Endothelial cell of umbilical vein (primary cell): ENCODE data around the gene PRDM11. TPM values are rescaled to one million over a fixed set of nuclear protein-coding genes. Genes with fewer than 3 reads are reported as not detected.

Source experiments
- BruUV-seq: library from RNA; stranded (reverse); fragments of 400-500 nt; replicated peaks from 2 replicates; lab custom pipeline; 2021; lab: Mats Ljungman, UMichigan
- CTCF ChIA-PET: fragments of 300-600, 350-600 bp; sonication (Branson Sonifier 250); formaldehyde crosslinking; loops from one replicate; lab custom pipeline; 2021; ENCODE audit warnings: antibody characterized with exemption, inconsistent platforms; lab: Charles Lee
- POLR2A ChIA-PET: fragments of 300-600, 350-600 bp; sonication (Branson Sonifier 250); formaldehyde crosslinking; loops from one replicate; lab custom pipeline; 2021; ENCODE audit warnings: antibody characterized with exemption, inconsistent platforms; lab: Charles Lee
- DNase-seq: peaks from one replicate; pipeline ENCODE4 v3.0.0-alpha.2; 2011; ENCODE audit warnings: low read depth, low spot score
- FAIRE-seq: peaks from 2 replicates; lab custom pipeline; 2011; peaks lifted over from hg19 to GRCh38; lab: Jason Lieb, UNC
- H2AFZ ChIP-seq: 2 replicates; pipeline ENCODE4 v1.6.0; 2012; ENCODE audit warnings: low read depth, low read length, control low read depth, inconsistent platforms
- H3K27ac ChIP-seq: 2 replicates; pipeline ENCODE4 v1.5.1; 2011; ENCODE audit warnings: low read depth, mild to moderate bottlenecking, control low read depth, low read length, moderate library complexity; ENCODE audit not compliant: insufficient read depth
- H3K27me3 ChIP-seq, 2 experiments: 2 replicates each; pipeline versions ENCODE4 v1.6.0 to v1.6.1; 2011; ENCODE audit warnings: low read length in 2 of 2, mixed read lengths in 1 of 2; ENCODE audit not compliant: control insufficient read depth in 2 of 2, insufficient read depth in 2 of 2
- H3K36me3 ChIP-seq, 2 experiments: 2 replicates in 1 of 2; 3 replicates in 1 of 2; pipeline ENCODE4 v1.5.1; 2011; ENCODE audit warnings: low read length in 2 of 2, mild to moderate bottlenecking in 1 of 2, moderate library complexity in 1 of 2; ENCODE audit not compliant: control insufficient read depth in 2 of 2, insufficient read depth in 2 of 2; ENCODE audit errors: extremely low read depth in 1 of 2
- H3K4me1 ChIP-seq: 3 replicates; pipeline ENCODE4 v1.5.1; 2011; ENCODE audit warnings: mild to moderate bottlenecking, low read length; ENCODE audit not compliant: control insufficient read depth, insufficient read depth; ENCODE audit errors: extremely low read depth
- H3K4me2 ChIP-seq: 2 replicates; pipeline ENCODE4 v1.6.1; 2011; ENCODE audit warnings: low read length, control low read depth, mixed read lengths; ENCODE audit not compliant: insufficient read depth
- H3K4me3 ChIP-seq, 3 experiments: fragments of 200-600 bp in 1 of 3; sonication (generic), shearing (Covaris generic) in 1 of 3; replicated peaks in 1 of 3; 2 replicates each; pipeline ENCODE4 v1.5.1; 2011 to 2016; ENCODE audit warnings: control low read depth in 3 of 3, low read length in 3 of 3, mild to moderate bottlenecking in 2 of 3, inconsistent platforms in 1 of 3, low read depth in 1 of 3, moderate library complexity in 1 of 3; ENCODE audit not compliant: insufficient read depth in 1 of 3
- H3K79me2 ChIP-seq: 2 replicates; pipeline ENCODE4 v1.6.0; 2012; ENCODE audit warnings: low read length, inconsistent platforms; ENCODE audit not compliant: control insufficient read depth, insufficient read depth
- H3K9ac ChIP-seq: replicated peaks from 2 replicates; pipeline ENCODE3; 2011; ENCODE audit warnings: low read length, control low read depth; ENCODE audit not compliant: insufficient read depth; ENCODE audit errors: extremely low read depth
- H3K9me1 ChIP-seq: replicated peaks from 3 replicates; pipeline ENCODE4 v1.6.0; 2011; ENCODE audit warnings: mild to moderate bottlenecking, low read length; ENCODE audit not compliant: control insufficient read depth, insufficient read depth; ENCODE audit errors: extremely low read depth
- H3K9me3 ChIP-seq: replicated peaks from 2 replicates; pipeline ENCODE4 v1.5.1; 2012; ENCODE audit warnings: low read length, inconsistent platforms; ENCODE audit not compliant: control insufficient read depth, insufficient read depth
- H4K20me1 ChIP-seq: replicated peaks from 2 replicates; pipeline ENCODE3; 2011; ENCODE audit warnings: mild to moderate bottlenecking, low read length; ENCODE audit not compliant: control insufficient read depth, insufficient read depth; ENCODE audit errors: extremely low read depth
- CTCF ChIP-seq, 2 donors: IDR thresholded peaks; 1 replicate in 1 of 2; 2 replicates in 1 of 2; pipeline ENCODE4 v1.5.1; 2011; ENCODE audit warnings: low read length in 2 of 2, mild to moderate bottlenecking in 2 of 2, moderate library complexity in 2 of 2, control low read depth in 1 of 2, inconsistent platforms in 1 of 2, low read depth in 1 of 2; ENCODE audit not compliant: insufficient read depth in 1 of 2; ENCODE audit errors: extremely low read depth in 1 of 2
- EZH2 ChIP-seq: IDR thresholded peaks from 2 replicates; pipeline ENCODE4 v1.6.1; 2012; ENCODE audit warnings: borderline replicate concordance, low read depth, mild to moderate bottlenecking, moderate library complexity, low read length, inconsistent platforms; ENCODE audit not compliant: severe bottlenecking
- FOS ChIP-seq: IDR thresholded peaks from 2 replicates; pipeline ENCODE4 v1.6.1; 2011; ENCODE audit warnings: mild to moderate bottlenecking, low read length, moderate library complexity, borderline replicate concordance; ENCODE audit not compliant: insufficient read depth
- GATA2 ChIP-seq: IDR thresholded peaks from 2 replicates; pipeline ENCODE4 v1.7.0; 2011; ENCODE audit warnings: low read depth, mild to moderate bottlenecking, moderate library complexity, mixed read lengths, low read length; ENCODE audit not compliant: insufficient read length, insufficient read depth
- JUN ChIP-seq: IDR thresholded peaks from 2 replicates; pipeline ENCODE4 v1.6.1; 2011; ENCODE audit warnings: borderline replicate concordance, low read depth; ENCODE audit not compliant: insufficient read length, insufficient read depth
- MAX ChIP-seq: IDR thresholded peaks from 2 replicates; pipeline ENCODE4 v1.6.1; 2011; ENCODE audit not compliant: insufficient read depth, insufficient read length
- MYC ChIP-seq: IDR thresholded peaks from one replicate; pipeline ENCODE4 v1.6.1; 2011; ENCODE audit warnings: mild to moderate bottlenecking, low read depth, low read length
- POLR2A ChIP-seq: IDR thresholded peaks from 2 replicates; pipeline ENCODE4 v1.6.1; 2012; ENCODE audit warnings: low read depth, mild to moderate bottlenecking, control low read depth, low read length
- POLR2AphosphoS5 ChIP-seq: IDR thresholded peaks from 2 replicates; pipeline ENCODE4 v1.6.1; 2012; ENCODE audit warnings: low read depth, mild to moderate bottlenecking, control low read depth, low read length, moderate library complexity; ENCODE audit not compliant: insufficient read depth
- dilution Hi-C: fragments of 300-500 bp; cut with MboI; formaldehyde crosslinking; loops from one replicate; pipeline ENCODE4 v1.15.0; 2019; ENCODE audit warnings: low sequenced_read_pairs; ENCODE audit not compliant: extremely low pct_ligation_motif_present
- intact Hi-C: fragments of 100-400 bp; cut with micrococcal nuclease; formaldehyde crosslinking; loops from one replicate; pipeline ENCODE4 v1.10.0; 2022
- polyA plus RNA-seq, 4 experiments: library from polyadenylated mRNA; depleted of rRNA in 3 of 4; stranded (reverse) in 3 of 4; unstranded in 1 of 4; fragments of >200 nt; gene quantifications; 2 replicates each; pipeline versions ENCODE4 v1.2.1 to v1.2.3, GENCODE V29; 2011 to 2012; ENCODE audit warnings: missing spikeins in 1 of 4
- total RNA-seq: library from RNA; stranded (reverse); gene quantifications from 2 replicates; pipeline ENCODE4 v1.2.3, GENCODE V29; 2021

Gene PRDM11
- total and polyA plus RNA-seq, 2 donors (not counting 3 experiments of a cell fraction or from before 2014, with no cell fraction given): 6.9 to 14.1 TPM

- H2AFZ ChIP-seq: no peak overlapping the region
- CTCF ChIA-PET: no interaction called here
- POLR2A ChIA-PET: no interaction called here
These were observed 12.6 kb downstream of the PRDM11 start for GRCh38 chr11:45158891-45159605.

More at GRCh38 chr11:45158891-45159605, 12.6 kb downstream of the PRDM11 start:
- Histone ChIP-seq H3K9ac (no peak overlapping the region), H3K9me1 (no peaks in the 10 kb centered on the region), H3K4me3 (no peak overlapping the region), H3K4me2 (no peak overlapping the region), H3K27ac (no peak overlapping the region), H3K27me3 (no peaks in the 10 kb centered on the region), H3K9me3 (no peaks in the 10 kb centered on the region), H3K79me2 (no peaks in the 10 kb centered on the region), H3K36me3 (no peaks in the 10 kb centered on the region), H4K20me1 (no peaks in the 10 kb centered on the region), H3K4me1 (no peaks in the 10 kb centered on the region)
- dilution Hi-C loops (no loop called here), intact Hi-C loops (no loop called here)
- no peak for DNase-seq
- TF ChIP-seq POLR2A: no peak
- TF ChIP-seq GATA2: no peak
- no peak for TF ChIP-seq EZH2
- no peak for TF ChIP-seq POLR2AphosphoS5
- no peak for TF ChIP-seq MYC
- TF ChIP-seq MAX: no peak
- no peak for TF ChIP-seq FOS
- TF ChIP-seq CTCF (IDR thresholded peaks at IDR 0.05; ENCODE audit: extremely low read depth in 1 of 2, insufficient read depth in 1 of 2, low read depth in 1 of 2, low read length in 2 of 2): no peak
- no peak for TF ChIP-seq JUN
- FAIRE-seq: no peak
- BruUV-seq: no TSS peak
